IPS-15b (cell line): ENCODE measurements around the gene ZNF839.

Source experiments
- H3K27me3 ChIP-seq: one replicate; pipeline ENCODE4 v1.6.1; 2013; ENCODE audit warnings: low read length; ENCODE audit not compliant: control insufficient read depth, insufficient read depth
- H3K36me3 ChIP-seq: one replicate; pipeline ENCODE4 v1.6.1; 2013; ENCODE audit warnings: low read length; ENCODE audit not compliant: control insufficient read depth, insufficient read depth
- H3K4me1 ChIP-seq: one replicate; pipeline ENCODE4 v1.6.1; 2013; ENCODE audit warnings: mild to moderate bottlenecking, low read length; ENCODE audit not compliant: control insufficient read depth, insufficient read depth
- H3K4me3 ChIP-seq: one replicate; pipeline ENCODE4 v1.5.1; 2013; ENCODE audit warnings: low read depth, low read length
- H3K9ac ChIP-seq: one replicate; pipeline ENCODE4 v1.6.1; 2013; ENCODE audit warnings: low read depth, mild to moderate bottlenecking, low read length
- H3K9me3 ChIP-seq: one replicate; pipeline ENCODE4 v1.6.1; 2013; ENCODE audit warnings: mild to moderate bottlenecking, low read length; ENCODE audit not compliant: control insufficient read depth, insufficient read depth

Gene ZNF839

DNA sequence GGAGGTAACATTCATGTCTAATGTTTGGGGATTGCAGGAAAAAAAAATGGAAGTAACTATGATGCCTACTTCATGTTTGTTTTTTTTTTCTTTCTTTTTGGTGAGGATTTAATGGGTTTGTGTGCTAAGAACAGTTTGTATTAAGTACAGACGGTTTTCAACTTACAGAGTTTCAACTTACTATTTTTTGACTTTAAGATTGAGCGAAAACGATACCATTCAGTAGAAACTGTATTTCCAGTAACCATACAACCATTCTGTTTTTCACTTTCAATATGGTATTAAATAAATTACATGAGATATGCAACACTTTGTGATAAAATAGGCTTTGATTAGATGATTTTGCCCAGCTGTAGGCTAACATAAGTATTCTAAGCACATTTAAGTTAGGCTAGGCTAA, 53.6 kb downstream of the ZNF839 start:
- H3K9ac ChIP-seq = no peak overlapping the region
- no peaks in the 10 kb centered on the region for H3K27me3 ChIP-seq

DNA sequence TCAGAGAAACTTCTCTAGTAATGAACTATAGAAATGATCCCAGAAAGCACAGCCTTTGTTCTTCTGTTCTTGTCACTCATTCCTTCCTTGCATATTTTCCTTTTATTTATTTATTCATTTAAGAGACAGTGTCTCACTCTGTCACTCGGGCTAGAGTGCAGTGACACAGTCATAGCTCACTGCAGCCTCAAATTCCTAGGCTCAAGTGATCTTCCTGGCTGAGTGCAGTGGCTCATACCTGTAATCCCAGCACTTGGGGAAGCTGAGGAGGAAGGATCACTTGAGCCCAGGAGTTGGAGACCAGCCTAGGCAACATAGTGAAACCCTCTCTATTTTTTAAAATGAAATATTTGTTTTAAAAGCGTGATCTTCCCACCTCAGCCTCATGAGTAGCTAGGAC, 54.7 kb downstream of the ZNF839 start:
- Histone ChIP-seq H3K9me3 (no peaks in the 10 kb centered on the region), H3K4me3 (no peak overlapping the region), H3K4me1 (peaks cover 2% of the 10 kb centered on the region), H3K27me3 (no peaks in the 10 kb centered on the region), H3K9ac (no peak overlapping the region), H3K36me3 (no peaks in the 10 kb centered on the region)

More for the DNA sequence above, 53.6 kb downstream of the ZNF839 start:
- Histone ChIP-seq H3K4me3 (no peak overlapping the region), H3K36me3 (no peaks in the 10 kb centered on the region), H3K9me3 (no peaks in the 10 kb centered on the region), H3K4me1 (peaks cover 2% of the 10 kb centered on the region)

- H3K36me3 ChIP-seq = no peaks in the 10 kb centered on the region
- no peaks in the 10 kb centered on the region for H3K9me3 ChIP-seq
- H3K27me3 ChIP-seq = no peaks in the 10 kb centered on the region
- no peak overlapping the region for H3K4me3 ChIP-seq
- no peak overlapping the region for H3K9ac ChIP-seq
- peaks cover 2% of the 10 kb centered on the region for H3K4me1 ChIP-seq
Observed at GRCh38 chr14:102375119-102375518, 55.6 kb downstream of the ZNF839 start.

- Histone ChIP-seq H3K36me3 (no peaks in the 10 kb centered on the region), H3K4me3 (no peak overlapping the region), H3K9ac (no peak overlapping the region), H3K9me3 (no peaks in the 10 kb centered on the region), H3K27me3 (no peaks in the 10 kb centered on the region), H3K4me1 (no peaks in the 10 kb centered on the region)
Observed at GRCh38 chr14:102377696-102378095, 58.1 kb downstream of the ZNF839 start.

GRCh38 chr14:102378830-102379229, 59.3 kb downstream of the ZNF839 start:
- Histone ChIP-seq H3K4me1 (no peaks in the 10 kb centered on the region), H3K9me3 (no peaks in the 10 kb centered on the region), H3K36me3 (no peaks in the 10 kb centered on the region), H3K9ac (no peak overlapping the region), H3K27me3 (no peaks in the 10 kb centered on the region), H3K4me3 (no peak overlapping the region)

GRCh38 chr14:102387086-102387485, 67.5 kb downstream of the ZNF839 start:
- H3K9ac ChIP-seq = no peak overlapping the region
- no peaks in the 10 kb centered on the region for H3K27me3 ChIP-seq
- H3K9me3 ChIP-seq = no peaks in the 10 kb centered on the region
- H3K36me3 ChIP-seq = no peaks in the 10 kb centered on the region
- H3K4me1 ChIP-seq = no peaks in the 10 kb centered on the region
- H3K4me3 ChIP-seq = no peak overlapping the region

DNA sequence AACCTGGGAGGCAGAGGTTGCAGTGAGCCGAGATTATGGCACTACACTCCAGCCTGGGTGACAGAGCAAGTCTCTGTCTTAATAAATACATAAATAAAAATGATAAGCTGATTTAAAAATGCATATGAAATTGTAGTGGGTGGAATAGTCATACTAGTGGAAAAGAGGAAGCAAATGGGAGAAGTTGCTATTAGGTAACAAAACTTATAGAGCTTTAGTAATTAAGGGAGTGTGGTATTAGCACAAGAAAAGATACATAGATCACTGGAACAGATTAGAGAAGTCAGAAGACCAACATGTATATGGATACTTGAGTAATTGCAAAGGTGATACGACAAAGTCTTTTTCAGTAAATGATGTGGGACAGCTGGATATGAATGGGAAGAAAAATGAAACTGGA, 69.7 kb downstream of the ZNF839 start:
- Histone ChIP-seq H3K4me3 (no peak overlapping the region), H3K4me1 (peaks cover 2% of the 10 kb centered on the region), H3K9ac (no peak overlapping the region), H3K27me3 (no peaks in the 10 kb centered on the region), H3K9me3 (no peaks in the 10 kb centered on the region), H3K36me3 (no peaks in the 10 kb centered on the region)

- Histone ChIP-seq H3K9ac (no peak overlapping the region), H3K36me3 (no peaks in the 10 kb centered on the region), H3K9me3 (no peaks in the 10 kb centered on the region), H3K4me3 (no peak overlapping the region), H3K4me1 (peaks cover 8% of the 10 kb centered on the region), H3K27me3 (no peaks in the 10 kb centered on the region)
Observed at GRCh38 chr14:102390064-102390855, 70.7 kb downstream of the ZNF839 start.
